HepG2 (cell line): ENCODE results near the gene SLC5A5. TPM values are rescaled to one million over a fixed set of nuclear protein-coding genes. Genes with fewer than 3 reads are reported as not detected.
A peak's percentile ranks its signal among the peaks of the same experiment; 100 is the strongest.

Experiments used
- ARID5B ChIP-seq: IDR thresholded peaks from 2 replicates; pipeline ENCODE4 v1.4.0; 2020; ENCODE audit warnings: mild to moderate bottlenecking, missing genetic modification reagents
- EP300 ChIP-seq, 3 experiments: sonication (generic) in 1 of 3; formaldehyde crosslinking in 1 of 3; IDR thresholded peaks; 2 replicates each; pipeline versions ENCODE4 v1.5.1 to v1.6.1; 2011 to 2020; ENCODE audit warnings: low read depth in 2 of 3, low read length in 2 of 3, borderline replicate concordance in 1 of 3, improper control_type of control experiment in 1 of 3, mild to moderate bottlenecking in 1 of 3, missing genetic modification reagents in 1 of 3, moderate library complexity in 1 of 3
- FOSL2 ChIP-seq: sonication (generic); formaldehyde crosslinking; IDR thresholded peaks from 2 replicates; pipeline ENCODE4 v1.4.0; 2020; ENCODE audit warnings: missing genetic modification reagents
- HIVEP1 ChIP-seq: sonication (generic); formaldehyde crosslinking; IDR thresholded peaks from 2 replicates; pipeline ENCODE4 v1.4.0; 2020; ENCODE audit warnings: mild to moderate bottlenecking, missing genetic modification reagents
- HNRNPK ChIP-seq: fragments of 200-400 bp; formaldehyde crosslinking; IDR thresholded peaks from 2 replicates; pipeline ENCODE4 v1.6.1; 2018; ENCODE audit warnings: low read length, low read depth, moderate library complexity, mild to moderate bottlenecking; ENCODE audit not compliant: poor library complexity, severe bottlenecking
- IRF1 ChIP-seq: sonication (generic); formaldehyde crosslinking; IDR thresholded peaks from 2 replicates; pipeline ENCODE4 v1.4.0; 2020; ENCODE audit warnings: low read depth, mild to moderate bottlenecking, missing genetic modification reagents
- KDM2A ChIP-seq: sonication (generic); formaldehyde crosslinking; IDR thresholded peaks from 2 replicates; pipeline ENCODE4 v1.4.0; 2020; ENCODE audit warnings: low read depth, missing genetic modification reagents, borderline replicate concordance
- MXI1 ChIP-seq: IDR thresholded peaks from 3 replicates; pipeline ENCODE4 v1.6.1; 2012; ENCODE audit warnings: low read depth, low read length, inconsistent platforms, borderline replicate concordance
- NFKB2 ChIP-seq: sonication (generic); formaldehyde crosslinking; IDR thresholded peaks from 2 replicates; pipeline ENCODE4 v1.4.0; 2020; ENCODE audit warnings: missing genetic modification reagents, borderline replicate concordance
- NONO ChIP-seq, 2 experiments: fragments of 450-650 bp in 1 of 2; sonication (generic) in 1 of 2; formaldehyde crosslinking in 1 of 2; IDR thresholded peaks in 1 of 2; conservative IDR thresholded peaks in 1 of 2; 2 replicates each; pipeline versions ENCODE4 v1.6.1 to v1.8.0; 2017 to 2022; ENCODE audit warnings: mild to moderate bottlenecking in 1 of 2, missing genetic modification reagents in 1 of 2, moderate library complexity in 1 of 2
- NR2F6 ChIP-seq, 2 experiments: IDR thresholded peaks; 2 replicates each; pipeline ENCODE4 v1.6.1; 2016; ENCODE audit warnings: antibody characterized with exemption in 1 of 2, mild to moderate bottlenecking in 1 of 2
- SOX5 ChIP-seq: IDR thresholded peaks from 2 replicates; pipeline ENCODE4 v1.6.1; 2016; ENCODE audit warnings: borderline replicate concordance
- SP1 ChIP-seq, 2 experiments: fragments of 450-650 bp in 1 of 2; sonication (generic) in 1 of 2; formaldehyde crosslinking in 1 of 2; IDR thresholded peaks; 2 replicates each; pipeline versions ENCODE4 v1.4.0 to v1.6.1; 2016 to 2020; ENCODE audit warnings: missing genetic modification reagents in 1 of 2
- YEATS4 ChIP-seq: sonication (generic); formaldehyde crosslinking; IDR thresholded peaks from 2 replicates; pipeline ENCODE4 v1.4.0; 2020; ENCODE audit warnings: missing genetic modification reagents, borderline replicate concordance
- ZFP90 ChIP-seq: sonication (generic); formaldehyde crosslinking; IDR thresholded peaks from 2 replicates; pipeline ENCODE4 v1.8.0; 2022; ENCODE audit warnings: missing genetic modification reagents, mild to moderate bottlenecking, inconsistent platforms, borderline replicate concordance
- ZFY ChIP-seq: sonication (generic); formaldehyde crosslinking; IDR thresholded peaks from 2 replicates; pipeline ENCODE4 v1.4.0; 2020; ENCODE audit warnings: missing genetic modification reagents
- ZNF687 ChIP-seq: sonication (generic); formaldehyde crosslinking; IDR thresholded peaks from 2 replicates; pipeline ENCODE4 v1.5.1; 2020; ENCODE audit warnings: mild to moderate bottlenecking, missing genetic modification reagents, moderate library complexity
- ZNF792 ChIP-seq: IDR thresholded peaks from 2 replicates; pipeline ENCODE4 v1.6.1; 2016
- polyA plus RNA-seq, 8 experiments: library from polyadenylated mRNA; depleted of rRNA in 3 of 8; stranded (reverse) in 7 of 8; unstranded in 1 of 8; fragments of >200 nt; fragmentation: Illumina TruSeq in 4 of 8; extraction: Trizol in 4 of 8; gene quantifications; 2 replicates each; pipeline versions ENCODE4 v1.2.1 to v1.2.3, GENCODE V29; 2011 to 2016; ENCODE audit warnings: low read depth in 4 of 8, missing spikeins in 1 of 8, mixed read lengths in 1 of 8; ENCODE audit not compliant: insufficient read depth in 1 of 8
- total RNA-seq, 5 experiments: library from RNA; depleted of rRNA; stranded (reverse); fragments of >200 nt; fragmentation: Illumina TruSeq; extraction: Trizol; gene quantifications; 2 replicates each; pipeline ENCODE4 v1.2.3, GENCODE V29; 2016; ENCODE audit warnings: low read depth in 1 of 5

SLC5A5 gene
- total and polyA plus RNA-seq, 2 of the 13 experiments (the other 11 are each of a cell fraction or from before 2014, with no cell fraction given), result not detected

GRCh38 chr19:17855280-17856152 lies 16.2 kb upstream of the SLC5A5 start (continued):
- 0 out of 2 replicates have a peak, but pooled peaks have one; percentile 30 for TF ChIP-seq ARID5B (CRISPR knock-in tag)
- peak; percentile 19; the same call in 1 of the 3 replicates for TF ChIP-seq MXI1
- TF ChIP-seq HNRNPK, result no peak
- peak; percentile 82 for TF ChIP-seq KDM2A
- peak; percentile 31; the same call in 1 of the 2 replicates for TF ChIP-seq ZFY (CRISPR knock-in tag)
- 0 out of 2 replicates have a peak, but pooled peaks have one; percentile 14 for TF ChIP-seq SOX5
- no peak for TF ChIP-seq SP1 (IDR thresholded peaks at IDR 0.05)
- TF ChIP-seq SP1 (CRISPR knock-in tag; IDR thresholded peaks at IDR 0.05), result peak; percentile 53; the same call in 1 of the 2 replicates
- TF ChIP-seq YEATS4, result 0 out of 2 replicates have a peak, but pooled peaks have one; percentile 30
- TF ChIP-seq IRF1 (CRISPR knock-in tag), result no peak
- TF ChIP-seq FOSL2 (CRISPR knock-in tag), result peak; percentile 51
- TF ChIP-seq NR2F6 (IDR thresholded peaks at IDR 0.05), result no peak
- TF ChIP-seq NR2F6 (CRISPR knock-in tag; IDR thresholded peaks at IDR 0.05), result peak; percentile 30; the same call in 1 of the 2 replicates
- 0 out of 2 replicates have a peak, but pooled peaks have one; percentile 35 for TF ChIP-seq ZNF792
- TF ChIP-seq NFKB2, result peak; percentile 59; the same call in 1 of the 2 replicates
- TF ChIP-seq ZFP90 (CRISPR knock-in tag), result 0 out of 2 replicates have a peak, but pooled peaks have one; percentile 27
- peak; percentile 53 for TF ChIP-seq ZNF687 (CRISPR knock-in tag)
- TF ChIP-seq NONO (IDR thresholded peaks at IDR 0.05), result no peak
- no peak for TF ChIP-seq NONO (CRISPR knock-in tag; conservative IDR thresholded peaks at IDR 0.05)
- no peak for TF ChIP-seq EP300 (IDR thresholded peaks at IDR 0.05; ENCODE audit: low read depth in 2 of 2, low read length in 2 of 2)
- TF ChIP-seq EP300 (CRISPR knock-in tag; IDR thresholded peaks at IDR 0.05; ENCODE audit: borderline replicate concordance), result no peak
- 0 out of 2 replicates have a peak, but pooled peaks have one; percentile 48 for TF ChIP-seq HIVEP1
